ENCODE data around the gene NFIA.
"Not testable (repeated sequence)": the region's sequence is repeated elsewhere in the genome, so short reads cannot be mapped to it uniquely, and the experiment has no call there.

NFIA gene

GRCh38 chr1:61102041-61102440 lies 19.7 kb downstream of the NFIA start:
- no peak for DNase-seq (ENCODE audit: low spot score)

- no peak for DNase-seq (ENCODE audit: low spot score)
These were observed 20.3 kb downstream of the NFIA start for GRCh38 chr1:61102621-61103020.

GRCh38 chr1:61104220-61104671 lies 21.9 kb downstream of the NFIA start:
- no peak for DNase-seq (ENCODE audit: low spot score)

DNA sequence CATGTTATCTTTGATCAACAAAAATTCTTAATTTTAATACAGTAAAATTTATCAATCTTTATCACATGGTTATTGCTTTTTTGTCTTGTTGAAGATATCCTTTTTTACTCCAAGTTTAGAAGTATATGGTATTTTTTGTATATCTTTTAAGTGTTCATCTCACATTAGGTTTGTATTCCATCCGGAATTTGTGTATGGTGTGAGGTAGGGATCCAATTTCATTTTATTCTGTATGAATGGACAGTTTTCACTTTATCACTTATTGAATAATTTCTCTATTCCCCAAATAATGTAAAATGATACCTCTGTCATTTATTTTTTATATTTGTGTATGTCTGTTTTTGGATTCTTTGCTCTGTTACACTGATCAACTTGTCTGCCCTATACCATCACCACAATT lies 25.3 kb downstream of the NFIA start:
- no peak for DNase-seq (ENCODE audit: low spot score)

- no peak for DNase-seq (ENCODE audit: low spot score)
These were observed 26.8 kb downstream of the NFIA start for GRCh38 chr1:61109158-61109557.

- no peak for DNase-seq (ENCODE audit: low spot score)
These were observed 27.5 kb downstream of the NFIA start for GRCh38 chr1:61109910-61110309.

- no peak for DNase-seq (ENCODE audit: low spot score)
These were observed 28.2 kb downstream of the NFIA start for GRCh38 chr1:61110554-61110953.

DNA sequence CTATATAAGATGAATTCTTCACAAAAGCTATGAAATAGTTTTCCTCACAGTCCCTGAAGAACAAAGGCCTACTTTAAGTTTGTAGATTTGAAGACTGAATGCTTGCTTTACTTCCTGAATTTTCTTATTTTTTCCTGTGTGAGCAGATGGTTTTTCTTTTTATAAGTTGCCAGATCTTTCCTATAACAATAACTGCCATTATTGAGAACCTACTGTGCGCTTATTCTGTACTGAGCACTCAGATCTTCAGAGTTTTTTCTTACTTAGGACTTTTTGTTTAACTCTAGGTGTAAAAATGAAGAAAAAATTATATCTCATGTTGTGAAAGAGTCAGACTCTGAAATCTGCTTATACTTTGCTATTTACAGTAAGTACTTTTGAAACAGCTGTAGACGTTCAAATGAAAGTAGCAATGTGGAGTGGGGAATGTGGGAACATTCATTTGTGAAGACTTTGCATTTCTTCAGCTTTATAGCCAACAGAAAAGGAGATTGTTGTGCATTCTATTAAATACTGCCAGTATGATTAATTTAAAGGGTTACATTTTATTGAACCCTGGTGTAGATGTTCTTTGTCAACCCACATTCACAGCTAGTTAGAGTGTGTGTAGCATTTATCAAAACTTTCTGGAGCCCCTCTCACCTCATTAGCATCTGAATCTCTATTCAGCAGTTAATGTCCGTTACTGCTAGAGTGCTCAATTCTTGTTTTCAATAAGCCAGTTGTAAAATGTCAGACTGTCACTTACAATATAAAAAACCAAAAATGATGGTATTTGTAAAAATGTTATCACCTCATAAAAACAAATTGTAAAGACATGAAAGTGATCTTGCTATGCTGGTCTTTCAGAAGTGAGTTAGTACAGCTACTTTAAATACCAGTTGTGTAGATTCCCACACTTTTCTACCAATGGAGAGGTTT lies 29.0 kb downstream of the NFIA start:
- DNase-seq (ENCODE audit: low spot score), result no peak

- no peak for DNase-seq (ENCODE audit: low spot score)
These were observed 32.0 kb downstream of the NFIA start for GRCh38 chr1:61114178-61114870.

DNA sequence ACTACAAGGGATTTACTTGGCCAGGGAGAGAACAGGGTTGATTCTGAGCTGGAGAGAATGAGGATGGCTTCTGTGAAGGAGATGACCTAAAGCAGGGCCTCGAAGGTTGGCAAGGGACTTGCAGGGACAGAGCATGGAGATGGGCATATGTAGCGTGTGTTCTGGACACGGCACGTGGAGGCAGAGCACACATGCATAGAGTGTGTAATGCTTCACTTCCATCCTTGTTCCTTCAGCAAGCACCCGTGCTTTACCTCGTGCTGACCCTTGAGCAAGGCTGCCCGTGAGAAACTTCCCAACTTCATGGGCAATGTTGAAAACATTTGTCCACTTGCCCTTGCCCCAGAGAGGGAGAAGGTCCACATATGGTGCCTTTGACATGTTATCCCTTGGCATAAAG lies 33.1 kb downstream of the NFIA start:
- DNase-seq (ENCODE audit: low spot score), result no peak

- DNase-seq (ENCODE audit: low spot score), result no peak
These were observed 34.1 kb downstream of the NFIA start for GRCh38 chr1:61116421-61116820.

GRCh38 chr1:61117283-61117682 lies 34.9 kb downstream of the NFIA start:
- DNase-seq (ENCODE audit: low spot score), result no peak

GRCh38 chr1:61119085-61119484 lies 36.7 kb downstream of the NFIA start:
- no peak for DNase-seq (ENCODE audit: low spot score)

DNA sequence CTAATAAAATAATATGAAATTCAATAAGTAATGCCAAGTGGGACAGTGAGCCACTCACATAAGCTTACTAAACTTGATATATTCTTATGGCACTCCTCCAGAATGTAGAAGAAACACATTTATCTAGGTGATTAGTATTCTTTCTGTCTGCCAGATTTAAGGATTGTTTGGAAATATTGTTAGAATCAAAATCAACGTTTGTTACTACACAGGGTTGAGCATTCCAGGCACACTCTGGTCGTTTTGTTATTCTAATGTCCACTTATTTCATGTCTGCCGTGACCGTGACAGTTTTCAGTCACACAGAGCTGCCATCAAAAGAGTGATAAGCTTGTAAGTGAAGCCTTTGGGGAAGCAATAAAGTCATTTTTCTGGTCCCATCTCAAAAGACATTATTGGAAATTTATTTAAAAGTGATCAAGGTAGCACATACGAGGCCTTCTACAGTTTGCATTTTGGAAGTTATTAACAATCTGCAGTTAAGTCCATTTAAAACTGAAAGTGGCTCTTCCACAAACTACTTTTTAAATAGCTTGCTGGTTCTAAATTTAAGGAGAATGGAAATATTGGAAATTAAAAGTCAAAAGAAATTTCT lies 38.0 kb downstream of the NFIA start:
- no peak for DNase-seq (ENCODE audit: low spot score)

- DNase-seq (ENCODE audit: low spot score), result no peak
These were observed 38.6 kb downstream of the NFIA start for GRCh38 chr1:61120998-61121397.

GRCh38 chr1:61121631-61122030 lies 39.3 kb downstream of the NFIA start:
- DNase-seq (ENCODE audit: low spot score), result no peak

GRCh38 chr1:61122389-61122788 lies 40.0 kb downstream of the NFIA start:
- DNase-seq (ENCODE audit: low spot score), result no peak

DNA sequence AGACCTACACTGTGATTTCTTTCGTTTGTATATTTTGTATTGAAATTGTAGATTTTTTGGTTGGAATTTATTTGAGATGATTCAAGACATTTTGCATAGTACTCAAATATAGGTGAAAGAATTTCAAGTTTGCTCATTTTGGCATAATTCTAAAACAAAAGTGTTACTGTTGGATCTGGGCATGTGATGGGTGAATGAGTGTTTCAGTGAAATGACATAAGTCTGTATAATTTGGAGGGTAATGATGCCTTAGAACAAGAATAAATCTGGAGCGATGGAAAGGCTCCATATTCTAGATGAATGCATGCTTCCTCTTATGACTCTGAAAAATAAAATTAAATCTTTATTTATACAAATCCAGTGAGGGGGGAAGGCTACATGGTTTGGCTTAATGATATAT lies 41.0 kb downstream of the NFIA start:
- DNase-seq (ENCODE audit: low spot score), result no peak

DNA sequence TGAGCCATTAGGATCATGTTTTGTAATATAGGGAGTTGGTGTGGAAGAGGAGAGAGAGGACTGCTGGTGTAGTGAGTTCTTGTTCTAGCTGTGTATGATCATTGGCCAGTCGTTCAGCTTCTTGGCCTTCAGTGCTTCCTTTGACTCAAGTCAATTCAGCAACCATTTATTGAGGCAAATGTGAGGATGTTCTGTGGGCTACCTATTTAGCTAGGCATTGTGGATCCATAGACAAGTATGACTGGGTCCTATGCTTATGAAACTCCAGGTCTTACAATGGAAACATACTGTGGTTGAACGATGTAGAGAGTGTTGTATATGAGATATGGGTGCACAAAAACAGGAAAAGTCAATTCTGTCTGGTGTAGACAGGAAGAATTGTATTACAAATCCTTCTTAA lies 41.7 kb downstream of the NFIA start:
- DNase-seq (ENCODE audit: low spot score), result no peak

DNA sequence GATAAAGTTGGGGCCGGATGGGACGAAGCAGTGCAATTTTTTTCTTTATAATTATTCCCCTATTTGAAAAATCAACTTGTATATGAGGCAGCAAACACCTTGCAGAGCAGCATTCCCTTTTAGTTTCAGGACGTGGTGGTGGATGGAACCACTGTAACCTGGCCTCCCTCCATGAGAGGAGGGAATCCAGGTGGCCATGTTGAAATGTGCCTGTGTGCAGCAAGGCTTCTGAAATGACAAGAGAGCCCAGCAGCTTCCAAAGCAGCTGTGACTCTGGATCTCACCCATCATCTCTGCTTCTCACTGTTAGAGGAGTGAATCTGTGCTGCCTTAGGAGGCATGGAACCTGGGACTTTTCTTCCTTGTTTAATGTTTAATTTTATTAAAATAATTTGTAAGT lies 42.3 kb downstream of the NFIA start:
- no peak for DNase-seq (ENCODE audit: low spot score)

GRCh38 chr1:61125263-61125662 lies 42.9 kb downstream of the NFIA start:
- no peak for DNase-seq (ENCODE audit: low spot score)

DNA sequence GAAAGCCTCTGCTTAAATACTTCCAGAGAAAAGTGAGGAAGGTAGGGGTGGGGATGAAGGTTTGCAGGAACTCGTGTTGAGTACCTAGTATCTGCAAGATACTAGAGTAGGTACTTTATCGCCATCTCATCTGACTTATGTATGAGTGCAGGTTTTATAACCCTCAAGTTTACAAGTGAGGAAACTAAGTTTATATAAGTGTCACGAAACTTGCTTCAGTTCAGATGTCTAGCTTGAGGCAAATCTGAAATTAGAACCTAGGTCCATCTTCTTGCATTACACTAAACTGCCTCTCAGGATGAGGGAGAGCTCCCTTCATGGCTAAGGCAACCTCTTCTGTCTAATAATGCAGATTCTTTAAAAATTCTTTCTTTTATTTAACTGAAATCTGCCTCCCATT lies 43.5 kb downstream of the NFIA start:
- DNase-seq (ENCODE audit: low spot score), result no peak

DNA sequence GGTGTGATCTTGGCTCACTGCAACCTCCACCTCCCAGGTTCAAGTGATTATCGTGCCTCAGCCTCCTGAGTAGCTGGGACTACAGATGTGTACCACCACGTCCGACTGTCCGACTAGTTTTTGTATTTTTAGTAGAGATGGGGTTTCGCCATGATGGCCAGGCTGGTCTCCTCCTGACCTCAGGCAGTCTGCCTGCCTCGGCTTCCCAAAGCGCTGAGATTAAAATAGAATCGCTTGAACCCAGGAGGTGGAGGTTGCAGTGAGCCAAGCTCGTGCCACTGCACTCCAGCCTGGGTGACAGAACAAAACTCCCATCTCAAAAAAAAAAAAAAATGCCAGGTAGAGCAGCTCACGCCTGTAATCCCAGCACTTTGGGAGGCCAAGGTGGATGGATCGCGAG lies 44.5 kb downstream of the NFIA start:
- DNase-seq (ENCODE audit: low spot score), result not testable (repeated sequence)
